ENCODE results near the gene BORCS5. TPM values are rescaled to one million over a fixed set of nuclear protein-coding genes. Genes with fewer than 3 reads are reported as not detected.
A peak's percentile ranks its signal among the peaks of the same experiment; 100 is the strongest.

The BORCS5 gene
- polyA plus RNA-seq, 2 of the 4 experiments (the other 2 are of a cell fraction): 5.1 to 10.2 TPM

GRCh38 chr12:12440784-12441428, 84.0 kb downstream of the BORCS5 start:
- Histone ChIP-seq H3K9me3 (0 out of 3 replicates have a peak, but pooled peaks cover 3% of the 10 kb centered on the region), H3K4me1 (peaks cover 67% of the 10 kb centered on the region), H3K4me3 (no peak overlapping the region), H3K27ac (peak overlapping the region; percentile 67 to 84), H3K4me2 (no peak overlapping the region)
- CTCF ChIA-PET: interaction anchor here (0.6 to 1.0 kb wide), 2 partner anchors 43 to 315 kb away, joined by 3 read pairs; no protein-coding TSS in a partner anchor
- POLR2A ChIA-PET: no interaction called here
- 88% methylated on average over 4 of the region's 4 CpGs for WGBS (ENCODE audit: missing lambda C conversion rate)
- ATAC-seq: no peak
- no peak for FAIRE-seq
- DNase-seq (ENCODE audit: low read depth in 1 of 2, low spot score in 1 of 2): no peak
- TF ChIP-seq HES2 (IDR thresholded peaks at IDR 0.05) (no peak), JUNB (IDR thresholded peaks at IDR 0.05) (no peak), PBX3 (IDR thresholded peaks at IDR 0.05) (no peak), TP53 (CRISPR knock-in tag; IDR thresholded peaks at IDR 0.05) (no peak), RARB (CRISPR knock-in tag; IDR thresholded peaks at IDR 0.05) (no peak), HOXA7 (CRISPR knock-in tag; IDR thresholded peaks at IDR 0.05) (no peak), CBX8 (IDR thresholded peaks at IDR 0.05) (no peak), MAZ (IDR thresholded peaks at IDR 0.05; ENCODE audit: borderline replicate concordance, low read depth, low read length) (no peak), RNF2 (IDR thresholded peaks at IDR 0.05; ENCODE audit: borderline replicate concordance, low read depth) (no peak), E2F6 (IDR thresholded peaks at IDR 0.05; ENCODE audit: borderline replicate concordance, low read depth) (no peak), PHF8 (IDR thresholded peaks at IDR 0.05; ENCODE audit: borderline replicate concordance, low read depth) (no peak), KDM5A (IDR thresholded peaks at IDR 0.05) (no peak), EHMT2 (IDR thresholded peaks at IDR 0.05; ENCODE audit: low read depth) (no peak), ZC3H11A (IDR thresholded peaks at IDR 0.05) (no peak), HDAC2 (IDR thresholded peaks at IDR 0.05) (no peak), ESRRA (IDR thresholded peaks at IDR 0.05; ENCODE audit: borderline replicate concordance, low read length) (no peak)

GRCh38 chr12:12441429-12441807, 84.5 kb downstream of the BORCS5 start:
- no peak overlapping the region; the same call in 2 of the 3 replicates for H3K4me2 ChIP-seq
- peak overlapping the region; percentile 67 to 84; a peak in 5 of 6 replicates for H3K27ac ChIP-seq
- 82% methylated on average over 2 of the region's 2 CpGs for WGBS (ENCODE audit: missing lambda C conversion rate)
- POLR2A ChIA-PET: no interaction called here
- peaks cover 67% of the 10 kb centered on the region for H3K4me1 ChIP-seq
- DNase-seq (ENCODE audit: low read depth in 1 of 2, low spot score in 1 of 2): no peak
- ATAC-seq: no peak
- no peak for FAIRE-seq
- H3K9me3 ChIP-seq: 0 out of 3 replicates have a peak, but pooled peaks cover 3% of the 10 kb centered on the region
- no peak overlapping the region for H3K4me3 ChIP-seq
- CTCF ChIA-PET: no interaction called here
- TF ChIP-seq MAFK (IDR thresholded peaks at IDR 0.05; ENCODE audit: partially characterized antibody): peak; percentile 72
- no peak for TF ChIP-seq ATOH8 (CRISPR knock-in tag; IDR thresholded peaks at IDR 0.05; ENCODE audit: low read depth)
- no peak for TF ChIP-seq CBX2 (IDR thresholded peaks at IDR 0.05; ENCODE audit: borderline replicate concordance, low read depth)
- no peak for TF ChIP-seq CBX8 (IDR thresholded peaks at IDR 0.05)

GRCh38 chr12:12441843-12442461, 85.1 kb downstream of the BORCS5 start:
- ChIA-PET CTCF (interaction anchor here (0.7 kb wide), 1 partner anchor 43 kb away, joined by 3 read pairs; no protein-coding TSS in a partner anchor), POLR2A (no interaction called here)
- ATAC-seq (no peak), FAIRE-seq (no peak), DNase-seq (ENCODE audit: low read depth in 1 of 2, low spot score in 1 of 2) (no peak)
- H3K4me3 ChIP-seq: no peak overlapping the region
- peak overlapping the region; percentile 36; the same call in 2 of the 3 replicates for H3K4me2 ChIP-seq
- peak overlapping the region; percentile 67 to 84 for H3K27ac ChIP-seq
- H3K4me1 ChIP-seq: peaks cover 63% of the 10 kb centered on the region
- WGBS (ENCODE audit: missing lambda C conversion rate): 77% methylated on average over 4 of the region's 4 CpGs
- TF ChIP-seq CHD4 (IDR thresholded peaks at IDR 0.05; ENCODE audit: borderline replicate concordance) (no peak), HOXA7 (CRISPR knock-in tag; IDR thresholded peaks at IDR 0.05) (no peak)
- H3K9me3 ChIP-seq: 0 out of 3 replicates have a peak, but pooled peaks cover 3% of the 10 kb centered on the region
